Lung (tissue), 16 donors: Measurements from ENCODE around the gene FBLIM1. TPM values are rescaled to one million over a fixed set of nuclear protein-coding genes. Genes with fewer than 3 reads are reported as not detected.

Experiments used
- ATAC-seq: fragments of 200-7000 bp; cut with Tn5 transposase; one replicate; pipeline ENCODE4 v1.9.1; 2020; ENCODE audit warnings: moderate number of reproducible peaks; ENCODE audit not compliant: insufficient read depth, low FRiP score
- DNase-seq, 3 donors: peaks; one replicate each; pipeline ENCODE4 v3.0.0-alpha.2; 2013 to 2017
- H3K27ac ChIP-seq, 2 donors: one replicate each; pipeline ENCODE4 v1.5.1; 2013; ENCODE audit warnings: mild to moderate bottlenecking in 2 of 2, moderate library complexity in 2 of 2, control low read depth in 1 of 2, inconsistent platforms in 1 of 2, low read depth in 1 of 2, low read length in 1 of 2
- H3K27me3 ChIP-seq, 3 donors: one replicate each; pipeline ENCODE4 v1.5.1; 2013; ENCODE audit warnings: low read length in 2 of 3; ENCODE audit not compliant: control insufficient read depth in 3 of 3, insufficient read depth in 3 of 3
- H3K36me3 ChIP-seq, 4 donors: one replicate each; pipeline ENCODE4 v1.5.1; 2013; ENCODE audit warnings: low read length in 4 of 4, mild to moderate bottlenecking in 1 of 4, moderate library complexity in 1 of 4; ENCODE audit not compliant: control insufficient read depth in 4 of 4, insufficient read depth in 4 of 4
- H3K4me1 ChIP-seq, 5 donors: one replicate each; pipeline ENCODE4 v1.5.1; 2013; ENCODE audit warnings: low read length in 5 of 5, mild to moderate bottlenecking in 2 of 5, moderate library complexity in 1 of 5; ENCODE audit not compliant: control insufficient read depth in 5 of 5, insufficient read depth in 5 of 5
- H3K4me3 ChIP-seq: one replicate; pipeline ENCODE4 v1.5.1; 2013; ENCODE audit warnings: mild to moderate bottlenecking, control low read depth, moderate library complexity
- H3K9ac ChIP-seq, 2 donors: one replicate each; pipeline ENCODE4 v1.5.1; 2013; ENCODE audit warnings: low read length in 2 of 2, control low read depth in 1 of 2; ENCODE audit not compliant: insufficient read depth in 1 of 2
- H3K9me3 ChIP-seq, 4 donors: one replicate each; pipeline ENCODE4 v1.5.1; 2013; ENCODE audit warnings: low read length in 3 of 4, mild to moderate bottlenecking in 1 of 4, moderate library complexity in 1 of 4; ENCODE audit not compliant: control insufficient read depth in 4 of 4, insufficient read depth in 3 of 4
- CTCF ChIP-seq: IDR thresholded peaks from 2 replicates; pipeline ENCODE4 v1.5.1; 2012; ENCODE audit warnings: mild to moderate bottlenecking; ENCODE audit errors: control extremely low read depth, extremely low read depth
- WGBS, 2 donors: extraction: QIAGEN DNeasy Blood & Tissue Kit; methylation state at CpG; one replicate each; pipeline ENCODE4 v1.1.7; 2013; 5-methylcytosine and 5-hydroxymethylcytosine counted together
- long read RNA-seq, 5 donors: transcript quantifications; one replicate each; lab custom pipeline, GENCODE V29; 2026
- polyA plus RNA-seq, 2 donors: library from polyadenylated mRNA; stranded (reverse); fragments of 200-250 nt; gene quantifications; one replicate each; pipeline ENCODE4 v1.2.1, GENCODE V29; 2013
- total RNA-seq, 2 donors: library from RNA; depleted of rRNA in 1 of 2; stranded (reverse); fragments of >200 nt in 1 of 2; gene quantifications; one replicate each; pipeline ENCODE4 v1.2.1, GENCODE V29; 2014 to 2021
- donor health status: control.
- donor health status: control.
- donor health status: Bipolar disorder and iron deficiency.
- donor health status: healthy.
- donor health status: DM: yes; HTN: yes; CAD: no.

Gene FBLIM1
- total RNA-seq: 10 to 100 TPM; 37.4 to 55.0 TPM
- polyA plus RNA-seq: 10 to 100 TPM; 15.8 to 26.2 TPM
- long read RNA-seq, donor 1, transcript FBLIM1-202 (9 exons, 3,695 nt): major isoform, 15 of 21 reads
- long read RNA-seq, donor 1, partial matches to known transcripts: 0 of 21 reads
- long read RNA-seq, donor 1, other reads (novel, unspliced or antisense): 0 of 21 reads
- long read RNA-seq, donor 2, partial matches to known transcripts: 0 of 4 reads
- long read RNA-seq, donor 2, other reads (novel, unspliced or antisense): 0 of 4 reads
- long read RNA-seq, donor 3, partial matches to known transcripts: 0 of 7 reads
- long read RNA-seq, donor 3, other reads (novel, unspliced or antisense): 0 of 7 reads
- long read RNA-seq, donor 4, partial matches to known transcripts: 0 of 7 reads
- long read RNA-seq, donor 4, other reads (novel, unspliced or antisense): 5 of 7 reads
- long read RNA-seq, donor 5, transcript FBLIM1-202 (9 exons, 3,695 nt): major isoform, 13 of 26 reads
- long read RNA-seq, donor 5, partial matches to known transcripts: 0 of 26 reads
- long read RNA-seq, donor 5, other reads (novel, unspliced or antisense): 12 of 26 reads

GRCh38 chr1:15758343-15758931 is at the start of gene FBLIM1:
Gene FBLIM1, plus strand, starts transcription at chr1:15758795. Its CDS starts 6,189 bp downstream, at chr1:15764984.
- no peak for TF ChIP-seq CTCF
- Histone ChIP-seq H3K27me3 (no peaks in the 10 kb centered on the region), H3K27ac (peak within 1 kb of the TSS; percentile 80 to 84), H3K36me3 (no peaks in the 10 kb centered on the region), H3K9me3 (no peaks in the 10 kb centered on the region), H3K4me1 (peaks cover 0 to 38% (median 12%) of the 10 kb centered on the region in 5 donors), H3K9ac (peak within 1 kb of the TSS; percentile 39 to 65), H3K4me3 (peak within 1 kb of the TSS; percentile 63)
- DNase-seq: peak; percentile 43 to 71 (median 67)
- no peak for ATAC-seq
- 3% methylated on average over 34 to 58 of the region's 58 CpGs for WGBS, 2 donors

- WGBS, 2 donors: 89 to 94% methylated on average over 4 of the region's 4 CpGs
- no peak overlapping the region for H3K27ac ChIP-seq
- H3K9me3 ChIP-seq: no peaks in the 10 kb centered on the region
- H3K4me3 ChIP-seq: no peak overlapping the region
- no peak for TF ChIP-seq CTCF
- no peak for DNase-seq
- ATAC-seq: no peak
- no peaks in the 10 kb centered on the region for H3K27me3 ChIP-seq
- peaks cover 0 to 7% (median 5%) of the 10 kb centered on the region in 5 donors for H3K4me1 ChIP-seq
- peaks cover 0 to 7% (median 3%) of the 10 kb centered on the region in 4 donors for H3K36me3 ChIP-seq
- no peak overlapping the region for H3K9ac ChIP-seq
These were observed 49.4 kb upstream of the FBLIM1 start for GRCh38 chr1:15709226-15709625.

GRCh38 chr1:15712168-15712567 is 46.4 kb upstream of the FBLIM1 start:
- DNase-seq (no peak), ATAC-seq (no peak)
- Histone ChIP-seq H3K9me3 (no peaks in the 10 kb centered on the region), H3K4me1 (peaks cover 3 to 34% (median 7%) of the 10 kb centered on the region in 5 donors), H3K4me3 (no peak overlapping the region), H3K27me3 (no peaks in the 10 kb centered on the region), H3K27ac (no peak overlapping the region), H3K36me3 (peaks cover 5 to 13% (median 12%) of the 10 kb centered on the region in 4 donors), H3K9ac (no peak overlapping the region)
- 85% methylated on average over 4 of the region's 4 CpGs for WGBS, 2 donors
- no peak for TF ChIP-seq CTCF
